NCI-H345 (cell line): ENCODE results near the gene MPC1.
"Not testable (repeated sequence)": the region's sequence is repeated elsewhere in the genome, so short reads cannot be mapped to it uniquely, and the experiment has no call there.

Source experiments
- DNase-seq: peaks from one replicate; lab custom pipeline; 2025; lab: John Stamatoyannopoulos, UW

The MPC1 gene

DNA sequence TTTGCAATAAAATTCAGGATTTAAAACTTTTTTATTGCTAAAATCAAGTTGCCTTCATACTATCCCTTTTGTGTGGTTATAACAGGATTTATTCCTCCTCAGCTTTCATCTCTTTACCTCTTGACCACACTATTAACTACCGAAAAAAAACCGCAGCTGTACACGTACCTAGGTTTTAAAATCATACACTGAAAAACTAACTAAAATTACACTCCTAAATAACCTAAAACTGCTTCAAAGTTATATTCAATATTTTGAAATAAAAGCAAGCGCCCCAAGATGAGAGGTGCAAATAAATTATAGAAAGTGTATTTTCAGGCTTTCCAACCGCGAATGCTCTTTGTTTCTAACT, 1.4 kb downstream of the MPC1 start:
- DNase-seq: no peak

DNA sequence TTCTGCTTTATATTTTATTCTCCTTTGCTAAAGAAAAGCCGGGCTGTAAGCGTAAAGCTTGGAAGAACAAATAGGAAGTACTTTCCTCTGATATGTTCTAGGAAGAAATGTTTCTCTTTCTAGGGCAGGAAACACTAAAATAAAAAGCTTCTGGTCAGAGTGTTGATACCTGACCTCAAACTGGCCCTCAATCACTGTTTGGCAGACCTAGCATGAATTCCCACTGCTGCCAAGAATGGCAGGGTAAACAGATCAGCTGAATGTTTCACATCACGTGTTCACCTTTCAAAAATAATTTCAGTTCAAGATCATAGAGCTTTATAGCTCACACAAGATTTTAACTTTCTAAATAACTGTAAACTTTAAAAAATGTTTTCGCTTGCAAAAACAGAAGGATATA, 2.9 kb downstream of the MPC1 start:
- DNase-seq: no peak

DNA sequence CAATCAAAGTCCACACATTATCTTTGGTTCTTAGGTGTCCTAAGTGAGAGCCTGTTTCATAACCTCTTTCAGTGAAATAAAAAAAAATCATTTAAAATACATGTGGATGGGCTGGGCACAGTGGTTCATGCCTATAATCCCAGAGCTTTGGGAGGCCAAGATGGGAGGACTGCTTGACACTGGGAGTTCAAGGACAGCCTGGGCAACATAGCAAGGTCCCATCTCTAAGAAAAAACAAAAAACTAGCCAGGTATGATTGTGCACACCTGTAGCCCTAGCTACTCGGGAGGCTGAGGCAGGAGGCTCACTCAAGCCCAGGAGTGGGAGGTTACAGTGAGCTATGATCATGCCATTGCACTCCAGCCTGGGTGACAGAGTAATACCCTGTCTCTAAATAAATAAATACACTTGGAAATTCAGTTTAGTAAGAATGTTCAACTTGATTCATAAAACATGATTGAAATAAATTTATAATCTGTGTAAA, 3.6 kb downstream of the MPC1 start:
- DNase-seq: no peak

DNA sequence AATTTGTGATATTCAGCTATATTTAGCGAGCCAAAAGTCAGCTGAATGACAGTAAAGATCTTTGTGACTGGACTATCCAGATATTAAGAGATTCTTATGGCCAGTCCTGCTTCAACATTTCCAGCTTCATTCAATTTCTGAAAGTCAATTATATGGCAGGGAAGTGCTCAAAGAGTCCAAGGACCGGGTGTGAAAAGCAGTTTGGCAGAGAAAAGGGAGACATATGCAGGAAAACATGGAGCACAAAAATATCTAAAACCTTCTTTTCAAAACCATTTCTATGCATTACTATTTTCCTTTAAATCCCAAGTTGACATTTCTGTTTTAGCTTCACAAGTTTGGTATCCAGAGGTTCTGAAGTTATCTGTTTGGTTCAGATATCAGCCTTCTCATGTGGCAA, 5.0 kb downstream of the MPC1 start:
- DNase-seq: no peak

DNA sequence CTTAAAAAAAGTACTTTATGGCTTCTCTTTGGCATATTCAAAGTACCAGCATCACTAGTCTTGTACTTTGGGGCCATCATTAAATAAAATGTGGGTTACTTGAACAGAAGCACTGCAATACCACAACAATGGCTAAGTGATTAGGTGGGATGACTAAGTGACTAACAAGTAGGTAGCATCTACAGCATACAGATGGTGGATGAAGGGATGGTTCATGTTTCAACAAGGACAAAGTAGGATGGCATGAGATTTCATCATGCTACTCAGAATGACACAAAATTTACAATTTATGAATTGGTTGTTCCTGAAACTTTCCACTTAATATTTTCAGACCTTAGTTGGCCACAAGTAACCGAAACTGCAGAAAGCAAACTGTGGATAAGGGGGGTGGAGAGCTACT, 7.7 kb downstream of the MPC1 start:
- DNase-seq: no peak

DNA sequence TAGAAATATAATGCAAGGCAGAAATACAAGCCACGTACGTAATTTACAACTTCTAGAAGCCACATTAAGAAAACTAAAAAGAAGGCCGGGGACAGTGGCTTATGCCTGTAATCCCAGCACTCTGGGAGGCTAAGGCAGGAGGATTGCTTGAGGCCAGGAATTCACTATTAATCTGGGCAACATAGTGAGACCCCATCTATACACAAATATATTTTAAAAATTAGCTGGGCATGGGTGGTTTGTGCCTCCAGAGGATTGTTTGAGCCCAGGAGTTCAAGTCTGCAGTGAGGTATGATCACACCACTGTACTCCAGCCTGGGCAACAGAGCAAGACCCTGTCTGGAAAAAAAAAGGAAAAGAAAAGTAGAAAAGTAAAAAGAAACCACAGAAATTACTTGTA, 12.3 kb downstream of the MPC1 start:
- no peak for DNase-seq

DNA sequence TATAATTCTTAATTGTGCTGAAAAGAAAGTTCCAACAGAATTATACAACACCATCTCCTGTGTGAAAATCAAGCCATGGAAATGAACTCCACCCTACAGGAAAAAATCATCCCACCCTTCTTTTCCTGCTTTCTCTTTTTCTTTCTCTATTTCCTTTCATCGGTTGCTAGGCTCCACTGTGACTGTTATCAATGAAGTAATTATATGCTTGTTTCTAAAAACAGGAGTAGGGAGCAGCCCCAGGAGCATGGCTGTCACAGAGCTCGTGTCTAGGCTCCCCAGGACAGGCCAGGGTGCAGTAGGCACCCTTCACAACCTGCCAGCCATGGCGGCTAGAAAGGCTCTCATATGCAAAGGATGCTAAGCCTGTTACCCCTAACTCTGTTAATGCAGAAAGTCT, 13.0 kb downstream of the MPC1 start:
- no peak for DNase-seq

DNA sequence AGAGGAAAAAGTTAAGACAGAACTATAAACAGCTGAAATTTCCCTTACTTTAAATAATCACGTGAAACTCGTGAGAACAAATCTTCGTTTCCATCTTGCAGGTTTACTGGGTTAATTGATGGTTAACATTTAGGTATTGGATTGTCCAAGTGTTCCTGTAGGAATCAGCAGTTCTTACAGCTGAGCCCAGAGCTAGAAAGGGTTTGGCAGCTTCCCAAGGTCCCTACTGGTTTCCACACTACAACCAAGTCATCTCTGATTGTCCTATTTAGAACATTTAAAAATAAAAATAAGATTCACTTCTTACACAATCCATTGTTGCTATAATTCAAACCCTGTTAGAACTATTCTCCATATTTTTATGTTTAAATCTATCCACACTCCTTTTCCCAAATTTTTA, 15.8 kb downstream of the MPC1 start:
- DNase-seq: no peak

DNA sequence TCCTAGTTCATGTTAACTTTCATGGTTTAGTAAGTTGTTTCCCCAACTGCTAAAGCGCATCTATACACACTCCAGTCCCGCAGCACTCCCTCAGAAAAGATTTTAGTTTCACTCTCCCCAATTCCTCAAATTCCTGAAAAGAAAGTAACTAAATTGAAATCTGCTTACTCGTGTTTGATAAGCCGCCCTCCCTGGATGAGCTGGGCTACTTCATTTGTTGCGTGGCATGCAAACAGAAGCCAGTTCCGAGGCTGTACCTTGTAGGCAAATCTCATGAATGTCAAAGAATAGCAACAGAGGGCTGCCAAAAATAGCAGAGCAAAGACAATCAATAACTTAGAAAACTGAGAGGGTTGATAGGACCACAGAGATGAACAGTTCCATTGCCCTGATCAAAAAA, 16.9 kb downstream of the MPC1 start:
- no peak for DNase-seq

DNA sequence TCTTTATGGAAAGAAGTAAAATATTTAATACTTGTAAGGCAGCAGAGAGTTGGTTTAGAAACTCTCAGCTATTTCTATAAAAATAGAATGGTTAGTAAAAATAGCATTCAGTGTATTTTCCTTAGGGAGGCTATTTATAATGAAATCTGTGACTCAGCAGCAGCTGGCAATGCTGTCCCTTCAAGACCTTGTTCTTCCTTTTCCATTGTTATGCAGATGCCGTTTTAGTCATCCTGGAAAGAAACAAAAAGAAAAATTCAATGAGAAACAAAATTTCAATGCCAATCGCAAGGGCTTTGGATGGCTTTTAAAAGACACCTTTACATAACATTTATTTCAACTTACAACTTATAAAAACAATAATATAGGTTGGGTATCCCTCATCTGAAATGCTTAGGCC, 17.5 kb downstream of the MPC1 start:
- no peak for DNase-seq

DNA sequence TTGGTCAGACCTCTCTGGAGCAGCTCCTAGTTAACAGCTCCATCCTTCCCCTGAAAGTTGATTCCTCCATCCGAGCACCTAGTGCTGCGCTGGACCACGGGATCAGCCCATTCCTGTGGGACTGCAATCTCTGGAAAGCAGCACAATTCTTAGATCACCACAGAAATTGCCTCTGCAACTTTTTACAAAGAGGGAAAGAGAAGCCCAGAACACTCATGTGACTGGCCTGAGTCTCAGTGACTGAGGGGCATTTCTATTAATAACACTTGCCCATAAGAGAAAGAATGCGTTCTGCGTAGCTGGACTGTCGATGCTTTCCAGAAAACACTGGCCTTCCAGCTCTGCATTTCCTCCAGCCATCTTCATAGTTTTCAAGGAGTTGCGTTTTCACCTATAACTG, 18.3 kb downstream of the MPC1 start:
- DNase-seq: no peak

DNA sequence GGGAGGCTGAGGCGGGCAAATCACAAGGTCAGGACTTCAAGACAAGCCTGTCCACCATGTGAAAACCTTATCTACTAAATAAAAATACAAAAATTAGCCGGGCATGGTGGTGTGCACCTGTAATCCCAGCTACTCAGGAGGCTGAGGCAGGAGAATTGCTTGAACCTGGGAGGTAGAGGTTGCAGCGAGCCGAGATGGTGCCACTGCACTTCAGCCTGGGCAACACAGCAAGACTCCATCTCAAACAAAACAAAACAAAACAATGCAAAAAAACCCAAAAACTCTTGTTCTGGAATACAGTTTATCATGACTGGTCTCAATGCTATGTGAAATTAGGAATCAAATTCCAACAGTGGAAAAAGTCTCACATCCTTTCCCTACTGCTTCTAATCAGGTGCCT, 20.3 kb downstream of the MPC1 start:
- DNase-seq: not testable (repeated sequence)

DNA sequence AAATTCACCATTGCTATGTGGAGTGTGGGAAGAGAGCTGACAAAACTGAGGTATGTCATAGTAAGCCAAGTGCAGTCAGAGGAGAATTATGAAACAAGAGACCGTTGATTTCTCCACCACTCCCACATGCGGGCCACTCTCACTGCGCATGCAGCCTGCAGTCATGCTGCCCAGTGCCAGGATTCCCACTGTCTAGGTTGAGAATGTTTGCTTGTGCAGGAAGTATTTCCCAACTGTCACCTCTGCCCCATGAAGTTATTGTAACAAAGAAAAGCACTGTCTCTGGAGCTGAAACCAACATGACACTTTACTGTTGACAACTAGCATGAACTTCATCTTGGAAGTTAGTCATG, 21.7 kb downstream of the MPC1 start:
- no peak for DNase-seq

DNA sequence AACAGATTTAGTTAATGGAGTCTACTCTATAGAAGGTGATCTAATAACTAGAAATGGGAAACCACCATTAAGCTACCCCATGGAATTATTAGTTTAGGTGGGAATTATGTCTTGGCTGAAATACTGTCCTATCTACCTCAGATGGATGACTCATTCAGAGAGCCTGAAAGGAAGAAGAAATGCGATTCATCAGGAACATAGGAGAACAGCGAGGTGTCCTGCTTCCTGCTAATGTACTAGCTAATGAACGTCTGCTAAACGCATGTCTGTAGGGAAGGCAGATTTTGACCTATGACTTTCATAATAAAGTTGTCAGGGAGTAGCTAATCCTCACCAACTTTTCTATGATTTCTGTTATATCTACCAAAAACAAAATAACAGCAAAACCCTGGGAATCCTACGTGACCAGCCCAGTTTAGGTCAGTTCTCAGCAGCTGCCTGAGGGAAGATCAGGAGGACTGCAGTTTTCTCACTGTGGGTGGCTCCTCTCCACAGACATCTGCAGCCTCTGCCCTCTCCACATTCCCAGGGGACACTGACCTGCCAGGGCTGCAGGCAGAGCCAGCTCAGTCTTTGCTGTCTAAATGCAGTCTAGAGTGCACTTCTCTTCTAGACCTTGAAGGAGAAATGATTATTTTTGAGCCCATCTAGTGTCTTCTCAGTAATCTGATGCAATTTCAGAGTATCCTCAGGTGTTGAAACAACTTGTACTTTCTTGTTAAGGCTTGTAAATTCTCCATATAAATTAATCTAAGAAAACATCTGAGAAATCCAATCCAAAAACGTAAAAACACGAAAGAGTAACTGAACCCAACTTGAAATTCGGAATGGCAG, 22.3 kb downstream of the MPC1 start:
- no peak for DNase-seq

DNA sequence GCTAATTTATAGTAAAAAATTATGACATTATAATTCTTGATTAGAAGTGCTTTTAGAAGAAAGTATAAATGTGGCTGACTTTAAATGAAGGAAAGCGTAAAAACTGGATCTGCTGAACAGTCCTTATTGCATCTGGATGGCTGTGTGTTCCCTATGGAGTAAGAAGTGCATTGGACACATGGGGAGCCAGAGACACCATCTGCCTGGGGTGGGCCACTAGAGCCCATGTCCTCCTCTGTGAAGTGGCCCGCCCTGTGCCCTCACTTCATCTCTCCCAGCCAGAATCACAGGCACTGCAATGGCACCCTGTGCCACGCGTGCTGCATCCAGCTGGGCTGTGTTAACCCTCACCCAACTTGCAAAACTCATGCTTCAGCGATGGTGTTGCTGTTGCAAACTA, 27.2 kb downstream of the MPC1 start:
- DNase-seq: no peak

DNA sequence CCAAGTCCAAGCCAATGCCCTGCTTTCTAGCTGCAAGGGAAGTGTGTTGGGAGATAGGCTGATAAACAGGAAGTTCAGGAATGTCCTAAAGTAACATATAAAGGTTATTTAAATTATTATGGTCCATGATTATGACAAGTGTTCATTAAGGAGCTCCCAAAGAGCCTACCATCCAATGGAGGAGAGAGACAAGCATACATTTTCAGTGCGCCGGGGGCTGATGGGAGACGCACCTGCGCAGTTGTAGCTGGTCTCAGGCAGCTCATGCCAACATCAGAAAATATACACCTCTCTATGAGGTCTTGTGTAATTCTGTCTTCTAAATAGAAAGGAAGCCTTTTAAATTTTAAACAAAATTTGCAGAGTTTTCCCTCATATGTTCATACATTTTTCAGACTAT, 27.8 kb downstream of the MPC1 start:
- no peak for DNase-seq

DNA sequence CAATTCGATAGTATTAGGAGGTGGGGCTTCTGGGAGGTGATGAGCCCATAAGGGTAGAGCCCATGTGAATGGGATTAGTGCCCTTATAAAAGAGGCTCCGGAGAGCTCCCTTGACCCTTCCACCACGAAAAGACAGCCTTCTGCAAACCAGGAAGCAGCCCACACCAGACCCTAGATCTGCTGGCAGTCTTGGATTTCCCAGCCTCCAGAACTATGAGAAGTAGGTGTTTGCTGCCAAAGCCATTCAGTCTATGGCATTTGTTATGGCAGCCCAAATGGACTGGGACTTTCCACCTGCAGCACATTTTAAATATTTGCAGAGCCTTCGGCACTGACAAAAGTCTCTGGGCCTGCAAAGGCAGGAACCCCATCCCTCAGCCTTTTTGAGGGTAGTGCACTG, 28.6 kb downstream of the MPC1 start:
- DNase-seq: no peak

DNA sequence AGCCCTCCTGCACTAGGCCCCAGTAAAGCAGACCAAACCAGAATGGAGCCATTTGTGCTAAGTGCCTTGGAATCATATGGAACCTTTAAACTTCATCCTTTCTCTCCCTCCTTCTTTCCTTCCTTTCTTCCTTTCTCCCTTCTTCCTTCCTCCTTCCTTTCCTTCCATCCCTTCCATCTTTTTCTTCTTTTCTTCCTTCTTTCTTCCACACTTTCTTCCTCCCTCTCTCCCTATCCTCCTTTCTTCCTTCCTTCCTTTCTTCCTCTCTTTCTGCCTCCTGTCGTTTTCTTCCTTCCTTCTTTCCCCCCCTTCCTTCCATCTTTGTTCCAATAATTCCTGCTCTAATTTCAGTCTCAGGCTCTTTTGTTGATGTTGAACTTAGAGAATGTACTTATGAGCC, 29.2 kb downstream of the MPC1 start:
- DNase-seq: no peak

DNA sequence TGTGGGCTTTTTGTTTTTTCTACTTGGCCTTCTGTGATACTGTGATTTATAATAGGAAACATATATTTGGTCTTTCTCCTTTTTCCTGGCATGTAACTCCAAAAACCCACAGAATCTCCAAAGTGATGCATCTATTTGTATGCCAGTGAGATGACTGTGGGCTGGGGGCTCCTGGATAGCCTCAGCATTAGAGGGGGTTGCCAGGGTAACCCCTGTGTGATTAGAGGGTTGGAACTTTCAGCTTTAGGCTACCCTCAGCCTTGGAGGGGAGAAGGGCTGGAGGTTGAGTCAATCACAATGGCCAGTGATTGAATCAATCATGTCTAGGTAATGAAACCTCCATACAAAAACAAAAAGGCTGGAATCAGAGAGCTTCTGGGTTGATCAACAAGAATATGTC, 29.8 kb downstream of the MPC1 start:
- no peak for DNase-seq

DNA sequence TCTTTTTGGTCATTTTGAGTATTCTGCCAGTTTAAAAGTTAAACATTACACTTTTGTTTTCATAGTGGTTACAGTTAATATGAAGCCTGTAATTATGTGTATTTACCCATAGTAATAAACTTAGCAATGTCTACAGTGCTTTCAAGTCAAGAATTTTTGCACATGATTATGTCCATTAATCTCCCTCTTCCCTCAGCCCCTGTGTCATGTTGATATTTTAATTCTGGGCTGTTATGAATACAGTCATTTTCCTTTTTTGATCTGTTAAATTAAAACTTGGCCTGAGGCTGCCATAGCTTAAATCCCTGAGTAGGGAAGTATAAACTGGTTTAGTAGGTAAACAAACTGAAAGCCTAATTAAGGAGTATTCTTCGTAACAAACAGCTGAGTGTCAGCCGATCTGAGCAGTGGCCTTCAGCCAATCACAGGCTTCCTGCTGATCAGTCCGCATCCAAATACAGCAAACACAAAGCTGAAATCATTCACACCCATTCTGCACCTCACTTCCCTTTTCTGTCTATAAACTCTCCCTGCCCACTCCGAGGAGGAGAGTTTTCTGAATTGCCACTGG, 30.9 kb downstream of the MPC1 start:
- peak; percentile 45 for DNase-seq

DNA sequence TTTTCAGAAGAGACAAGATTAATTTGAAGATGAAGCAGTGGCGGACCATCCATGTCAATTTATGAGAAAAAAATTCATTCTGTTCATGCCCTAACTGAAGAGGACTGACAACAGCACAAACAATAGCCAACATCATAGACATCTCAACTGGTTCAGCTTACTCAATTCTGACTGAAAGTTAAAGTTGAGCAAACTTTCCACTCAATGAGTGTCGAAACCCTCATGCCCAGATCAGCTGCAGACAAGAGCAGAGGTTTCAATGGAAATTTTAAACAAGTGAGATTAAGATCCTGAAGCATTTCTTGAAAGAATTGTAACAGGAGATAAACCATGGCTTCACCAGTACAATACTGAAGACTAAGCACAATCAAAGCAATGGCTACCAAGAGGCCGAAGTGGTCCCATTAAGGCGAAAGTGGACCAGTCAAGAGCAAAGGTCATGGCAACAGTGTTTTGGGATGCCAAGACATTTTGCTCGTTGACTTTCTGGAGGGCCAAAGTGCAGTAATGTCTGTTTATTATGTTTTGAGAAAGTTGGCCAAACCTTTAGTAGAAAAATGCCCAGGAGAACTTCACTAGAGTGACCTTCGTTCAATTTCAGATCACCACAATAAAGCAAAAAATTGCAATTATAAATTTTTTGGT, 34.3 kb downstream of the MPC1 start:
- no peak for DNase-seq

DNA sequence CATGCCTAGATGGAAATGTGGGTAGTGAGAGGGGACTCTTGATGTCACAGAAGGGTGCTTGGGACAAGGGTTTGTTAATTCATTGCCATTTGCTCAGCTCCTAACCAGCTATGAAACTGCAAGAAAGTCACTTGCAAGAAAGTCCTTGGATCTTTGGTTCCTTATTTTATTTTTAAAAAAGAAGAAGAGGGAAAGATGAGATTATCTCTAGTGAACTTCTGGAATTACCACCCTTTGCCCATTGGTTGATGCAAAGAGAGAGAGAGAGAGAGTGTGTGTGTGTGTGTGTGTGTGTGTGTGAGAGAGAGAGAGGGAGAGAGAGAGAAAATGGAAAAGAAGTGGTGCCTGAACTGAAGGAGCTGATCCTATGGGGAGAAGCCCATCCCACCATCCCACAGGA, 35.8 kb downstream of the MPC1 start:
- DNase-seq: no peak

DNA sequence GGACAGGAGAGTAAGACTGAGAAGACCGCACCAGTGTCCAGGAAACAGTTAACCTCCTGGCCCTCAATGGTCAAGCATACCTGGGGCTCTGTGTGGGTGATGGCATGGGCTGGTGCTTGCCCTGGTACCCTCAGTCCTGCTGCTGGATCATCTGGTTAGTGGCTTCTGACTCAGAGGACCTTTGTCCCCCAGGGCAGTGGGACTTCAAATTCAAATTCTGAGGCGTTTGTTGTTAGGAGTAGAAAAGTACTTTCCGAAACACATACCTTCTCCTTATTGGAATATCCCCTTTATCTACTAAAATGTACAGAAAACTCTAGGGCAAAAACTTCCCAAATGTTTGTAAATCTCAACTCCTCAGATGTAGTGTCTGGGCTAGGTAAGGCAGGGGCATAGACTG, 36.3 kb downstream of the MPC1 start:
- no peak for DNase-seq

DNA sequence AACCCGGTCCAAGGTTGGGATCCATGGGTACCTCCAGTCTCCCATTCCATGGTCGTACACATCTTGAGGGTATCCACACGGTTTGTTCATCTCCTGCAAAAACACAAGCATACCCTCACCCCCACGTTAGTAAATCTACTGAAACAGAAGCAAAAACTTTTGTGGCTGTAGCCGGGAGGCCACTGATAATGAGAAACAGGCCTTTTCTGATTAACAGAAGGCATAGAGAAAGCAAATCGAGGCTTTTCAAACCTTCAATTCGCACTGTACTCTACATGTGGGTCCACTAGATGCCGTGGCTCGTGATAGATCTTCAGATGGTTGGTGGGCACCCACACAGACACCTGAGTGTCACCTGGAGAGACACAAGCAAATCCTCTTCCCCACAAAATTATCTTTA, 37.1 kb downstream of the MPC1 start:
- not testable (repeated sequence) for DNase-seq
